GM21529 (cell line): ENCODE results near the gene PCSK6.

Source experiments
- ATAC-seq: cut with Tn5 transposase; IDR thresholded peaks from one replicate; pipeline ENCODE4 v1.9.1; 2021; ENCODE audit not compliant: unreplicated experiment

The PCSK6 gene

DNA sequence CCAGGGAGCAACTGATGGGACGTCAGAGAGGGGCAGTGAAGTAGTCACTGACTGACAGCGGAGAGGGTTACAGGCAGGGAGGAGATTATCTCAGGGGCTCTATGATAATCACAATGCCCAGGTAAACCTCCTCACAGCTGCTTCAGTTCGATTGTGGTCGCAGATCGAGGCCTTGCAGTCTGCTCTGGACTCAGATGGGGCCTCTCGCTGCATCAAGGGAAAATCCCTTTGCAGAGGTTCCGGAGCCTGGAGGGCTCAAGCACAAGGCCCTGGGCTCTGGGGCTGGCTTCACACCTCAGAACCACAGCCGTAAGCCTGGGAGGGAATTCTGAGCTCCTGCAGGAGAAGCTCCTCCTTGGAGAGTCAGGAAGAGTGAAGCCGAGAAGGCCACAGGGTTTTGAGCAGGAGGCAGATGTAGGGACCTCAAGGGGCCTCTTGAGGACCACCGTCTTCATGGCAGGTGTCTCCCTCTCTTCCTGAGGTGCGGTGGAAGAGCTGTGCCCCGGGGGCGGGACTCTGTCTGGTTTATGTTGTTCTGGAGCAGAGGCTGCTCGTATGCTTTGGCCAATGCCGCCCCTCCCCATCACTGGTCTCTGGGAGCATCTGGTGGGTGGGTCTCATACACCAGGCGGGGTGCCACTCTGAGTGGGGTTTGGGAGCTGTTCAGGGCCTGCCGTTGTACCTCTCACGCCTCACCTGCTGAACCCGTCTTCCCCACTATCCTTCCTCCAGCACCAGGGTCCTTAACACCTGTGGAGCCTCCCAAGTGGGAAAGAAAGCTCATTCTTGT, 175.0 kb downstream of the PCSK6 start:
- no peak for ATAC-seq

DNA sequence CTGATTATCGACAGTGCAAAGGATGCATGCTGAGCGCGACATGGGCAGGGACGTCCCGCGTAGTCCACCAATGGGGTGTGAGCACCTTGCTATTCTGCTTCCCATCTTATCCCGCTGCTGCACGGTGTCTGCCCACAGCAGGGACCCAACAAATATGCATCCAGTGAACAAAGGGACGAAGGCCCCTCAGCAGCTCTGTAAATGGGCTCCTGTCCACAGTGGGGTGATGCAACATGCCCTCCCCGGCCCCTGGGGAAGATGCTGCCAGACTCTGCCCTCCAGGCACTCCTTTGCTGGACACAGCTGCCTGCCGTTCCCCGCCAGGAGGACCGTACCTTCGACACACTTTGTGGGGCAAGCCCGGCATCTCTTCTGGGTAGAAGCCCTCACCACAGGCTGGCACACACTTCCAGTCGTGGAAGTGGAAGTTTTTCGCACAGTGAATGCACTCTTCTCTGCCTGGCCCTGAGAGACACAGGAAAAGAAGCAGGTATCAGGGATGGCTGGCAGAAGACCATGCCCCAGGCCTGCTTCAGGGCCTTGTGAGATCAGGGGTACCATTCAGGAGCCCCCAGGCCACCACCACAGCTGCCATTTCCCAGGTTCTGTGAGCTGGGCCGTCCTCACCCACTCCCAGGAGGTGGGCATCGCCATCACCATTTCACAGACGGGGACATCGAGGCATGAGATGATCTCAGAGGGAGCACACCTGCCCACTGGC, 176.3 kb downstream of the PCSK6 start:
- ATAC-seq, result no peak

DNA sequence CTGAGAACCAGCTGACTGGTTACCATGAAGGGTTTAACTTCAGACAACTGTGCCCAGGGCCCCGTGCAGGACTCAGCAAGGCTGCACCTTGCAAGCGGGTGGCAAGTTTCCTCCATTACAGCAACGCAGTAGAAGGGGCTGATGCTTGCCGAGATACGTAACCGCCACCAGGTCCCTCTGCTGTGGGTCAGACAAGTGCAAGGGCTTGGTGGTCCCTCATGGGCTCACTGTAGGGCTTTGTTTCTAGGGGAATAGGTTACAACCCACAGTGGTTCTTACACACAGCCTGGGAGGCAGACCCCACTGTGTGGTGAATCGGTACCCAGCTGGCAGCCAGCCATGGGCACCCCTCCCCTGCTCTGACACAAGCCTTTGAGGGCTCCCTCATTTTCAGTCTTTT, 179.0 kb downstream of the PCSK6 start:
- no peak for ATAC-seq

DNA sequence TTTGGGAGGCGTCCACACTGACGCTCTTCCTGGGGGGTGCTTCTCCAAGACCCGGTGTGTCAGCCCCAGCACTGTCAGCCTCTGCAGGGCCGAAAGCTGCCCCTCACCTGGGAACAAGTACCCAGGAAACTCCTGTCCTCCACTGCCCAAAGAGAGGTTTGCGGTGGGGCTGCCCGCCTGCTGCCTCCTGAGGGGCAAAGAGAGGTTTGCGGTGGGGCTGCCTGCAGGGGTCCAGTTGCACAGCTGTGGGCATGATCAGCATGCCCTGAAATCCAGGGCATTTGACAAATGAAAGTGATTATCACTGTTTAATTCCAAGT, 179.4 kb downstream of the PCSK6 start:
- no peak for ATAC-seq

DNA sequence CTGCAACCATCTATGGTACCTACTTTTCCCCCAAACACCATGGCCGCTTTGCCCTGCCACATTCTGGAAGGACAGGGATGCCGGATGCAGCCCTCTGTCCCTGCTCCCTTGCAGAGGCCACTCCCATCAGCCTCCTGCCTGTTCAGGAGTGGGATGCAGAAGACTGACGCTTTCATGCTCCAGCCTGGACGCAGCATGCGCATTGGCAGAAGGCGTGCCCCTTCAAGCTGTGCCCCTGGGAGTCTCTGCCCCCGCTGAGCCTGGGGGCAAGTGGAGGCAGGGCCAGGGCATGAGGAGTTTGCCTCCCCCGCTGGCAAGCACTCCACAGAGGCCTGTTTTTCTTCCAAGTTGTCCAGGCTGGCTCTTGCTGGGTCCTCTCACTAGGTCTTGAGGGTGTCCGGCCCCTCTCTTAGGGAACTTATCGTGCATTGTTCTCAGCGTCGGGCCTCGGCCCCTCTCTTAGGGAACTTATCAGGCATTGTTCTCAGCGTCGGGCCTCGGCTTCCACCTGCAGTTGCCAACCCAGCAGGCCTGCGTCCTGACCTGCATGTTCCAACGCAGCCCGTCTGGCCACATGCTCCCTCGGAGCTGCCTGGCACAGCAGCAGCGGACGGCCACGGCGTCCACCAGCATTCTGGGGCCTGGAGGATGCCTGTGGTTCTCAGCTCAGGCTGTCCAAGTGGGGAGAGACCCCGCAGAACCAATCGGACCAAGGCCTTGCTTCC, 179.9 kb downstream of the PCSK6 start:
- ATAC-seq, result no peak

DNA sequence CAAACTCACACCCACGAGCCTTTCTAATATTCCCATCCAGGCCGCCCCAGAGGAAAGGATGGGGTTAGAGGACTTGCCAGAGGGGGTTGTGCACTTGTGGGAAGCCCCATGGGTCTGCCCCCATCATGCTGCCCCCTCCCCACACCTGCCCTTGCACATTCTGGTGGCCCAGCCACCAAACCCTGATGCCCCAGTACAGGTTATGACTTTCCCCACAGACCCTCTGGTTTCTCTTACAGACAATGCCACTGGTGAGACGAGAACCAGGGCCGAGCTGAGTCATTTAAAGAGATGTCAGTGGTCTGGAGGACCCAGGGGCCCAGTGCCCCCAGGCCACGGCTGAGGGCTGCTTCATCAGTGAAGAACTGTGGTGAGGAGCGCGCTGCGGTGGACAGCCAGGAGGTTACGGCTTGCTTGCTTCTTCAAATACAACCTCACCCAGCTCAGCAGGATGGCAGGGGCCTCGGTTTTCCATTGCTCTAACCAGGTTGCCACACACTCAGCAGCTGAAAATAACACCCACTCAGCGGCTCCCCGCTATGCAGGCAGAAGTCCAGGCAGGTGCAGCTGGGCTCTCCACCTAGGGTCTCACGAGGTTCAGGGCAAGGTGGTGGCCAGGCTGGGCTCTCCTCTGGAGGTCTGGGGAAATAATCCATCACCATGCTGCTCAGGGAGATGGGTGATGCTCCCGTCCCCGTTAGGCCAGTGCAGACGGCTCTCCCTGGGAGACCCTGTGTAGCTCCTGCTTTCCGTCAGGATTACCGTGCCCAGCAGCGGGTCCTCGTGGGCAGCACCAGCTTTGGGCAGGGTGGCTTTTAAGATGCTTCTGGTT, 180.7 kb downstream of the PCSK6 start:
- ATAC-seq, result no peak

DNA sequence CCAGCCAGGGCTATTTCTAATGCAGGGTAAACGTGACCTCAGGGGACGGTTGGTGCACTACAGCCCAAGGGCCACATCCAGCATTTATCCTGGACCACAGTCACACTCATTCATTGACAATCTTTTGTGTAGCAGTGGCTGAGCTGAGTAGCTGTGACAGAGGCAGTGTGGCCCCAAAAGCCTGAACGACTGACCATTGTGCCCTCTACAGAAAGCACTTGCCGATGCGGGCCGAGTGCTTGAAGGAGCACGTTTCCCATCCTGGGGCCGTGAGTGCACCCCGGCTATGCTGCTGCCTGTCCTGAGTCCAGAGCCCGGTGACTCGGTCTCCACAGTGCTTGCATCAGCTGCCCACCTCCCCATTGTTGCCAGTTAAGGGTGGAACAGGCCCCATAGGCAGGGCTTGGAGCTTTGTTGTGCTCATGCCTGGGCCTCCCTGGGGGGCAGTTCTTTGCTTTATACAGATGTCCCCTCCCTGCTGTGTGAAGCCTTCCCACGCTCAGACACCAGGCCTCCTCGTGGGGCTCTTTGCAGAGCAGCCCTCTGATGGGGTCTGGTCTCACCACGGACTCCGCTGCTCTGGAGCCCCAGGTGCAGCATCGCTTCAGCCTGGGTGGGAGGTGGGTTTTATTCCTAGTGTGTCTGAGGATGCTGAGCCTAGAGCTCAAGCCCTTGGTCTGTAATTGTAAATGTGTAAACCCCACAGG, 181.5 kb downstream of the PCSK6 start:
- no peak for ATAC-seq

DNA sequence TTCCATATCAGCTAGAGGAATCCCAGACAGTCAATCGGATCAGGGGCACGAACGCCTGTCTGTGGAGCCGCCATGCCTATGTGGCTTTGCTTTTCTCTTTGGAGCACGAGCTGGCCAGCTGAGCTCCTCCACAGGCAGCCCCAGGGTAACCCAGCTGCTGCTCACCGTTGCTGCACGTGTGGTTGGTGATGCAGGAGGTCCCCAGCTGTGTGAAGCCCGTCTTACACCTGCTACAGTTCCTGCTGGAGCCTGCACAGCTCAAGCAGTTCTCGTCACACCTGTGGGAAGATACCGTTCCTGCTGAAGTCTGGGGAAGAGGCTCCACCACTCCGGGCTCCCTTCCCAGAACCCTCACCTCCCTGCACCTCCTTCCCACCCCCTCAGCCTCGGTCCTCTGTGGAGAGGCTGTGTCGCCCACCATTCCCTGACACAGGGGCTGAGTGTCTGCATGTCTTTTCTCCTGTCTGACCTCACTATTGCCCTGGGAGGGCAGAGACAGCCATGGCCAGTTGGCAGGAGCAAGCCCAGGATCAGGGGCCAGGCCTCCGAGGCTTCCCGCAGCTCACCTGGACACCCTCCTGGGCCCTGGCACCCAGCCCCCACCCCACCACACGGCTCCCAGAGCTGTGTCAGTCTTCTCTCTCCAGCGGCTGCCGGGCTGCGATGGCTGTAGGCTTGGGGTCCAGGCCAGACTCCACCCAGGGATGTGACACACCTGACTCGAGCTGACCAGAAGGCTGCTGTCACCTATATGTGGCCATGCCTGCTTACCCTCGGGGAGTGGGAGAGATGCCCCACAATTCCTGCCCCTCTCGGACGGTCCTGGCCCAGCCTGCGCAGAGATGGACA, 182.2 kb downstream of the PCSK6 start:
- ATAC-seq, result no peak

DNA sequence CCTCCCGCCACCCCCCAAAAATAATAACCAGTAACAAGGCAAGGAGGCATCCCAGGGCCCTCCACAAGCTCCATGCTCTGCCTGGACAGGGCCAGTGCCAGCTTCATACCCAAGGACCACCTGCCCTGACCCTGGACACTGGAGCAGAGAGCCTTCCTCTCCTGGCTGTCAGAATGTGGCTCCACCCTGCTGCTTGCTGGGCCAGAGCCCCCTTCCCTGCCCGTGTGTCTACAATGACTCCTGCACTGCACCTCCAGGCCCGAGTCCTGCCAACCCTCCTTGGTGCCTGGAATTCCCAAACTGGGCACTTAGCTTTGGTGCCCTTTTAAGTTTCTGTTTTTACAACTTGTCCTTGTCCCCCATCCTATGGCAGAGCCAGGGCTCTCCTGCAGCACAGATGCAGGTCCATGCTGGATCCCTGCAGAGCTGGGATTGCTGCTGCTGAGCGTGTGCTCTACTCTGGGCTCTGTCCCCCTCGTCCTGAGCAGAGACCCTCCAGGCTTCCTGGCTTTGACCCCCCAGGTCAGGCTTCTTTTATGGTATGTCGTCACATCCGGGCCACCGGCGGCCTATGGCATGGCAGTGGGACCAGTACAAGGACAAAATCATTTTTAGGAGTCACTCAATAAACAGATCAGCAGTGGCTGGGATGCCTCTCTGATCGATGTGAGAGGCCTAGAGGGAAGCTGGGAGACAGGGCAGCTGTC, 183.0 kb downstream of the PCSK6 start:
- no peak for ATAC-seq

DNA sequence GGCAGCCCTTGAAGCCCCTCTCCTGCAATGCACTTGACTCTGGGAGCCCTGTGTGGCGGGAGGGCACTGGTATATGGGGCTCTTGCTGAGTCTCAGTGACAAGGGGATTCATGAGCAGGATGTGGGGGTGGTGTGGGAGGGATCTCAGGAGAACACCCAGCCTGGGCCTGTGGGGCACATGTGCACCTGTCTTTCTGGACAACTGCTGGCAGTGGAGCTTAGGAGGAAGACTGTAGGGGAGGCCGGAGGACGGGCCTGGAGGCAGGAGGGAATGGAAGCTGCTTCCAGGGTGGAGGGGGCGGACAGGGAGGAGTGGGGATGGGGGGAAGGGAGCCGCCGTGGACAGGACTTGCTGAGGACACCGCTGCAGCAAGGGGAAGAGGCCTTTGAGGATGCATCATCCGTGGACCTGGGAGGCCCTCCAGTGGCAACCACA, 183.7 kb downstream of the PCSK6 start:
- no peak for ATAC-seq

DNA sequence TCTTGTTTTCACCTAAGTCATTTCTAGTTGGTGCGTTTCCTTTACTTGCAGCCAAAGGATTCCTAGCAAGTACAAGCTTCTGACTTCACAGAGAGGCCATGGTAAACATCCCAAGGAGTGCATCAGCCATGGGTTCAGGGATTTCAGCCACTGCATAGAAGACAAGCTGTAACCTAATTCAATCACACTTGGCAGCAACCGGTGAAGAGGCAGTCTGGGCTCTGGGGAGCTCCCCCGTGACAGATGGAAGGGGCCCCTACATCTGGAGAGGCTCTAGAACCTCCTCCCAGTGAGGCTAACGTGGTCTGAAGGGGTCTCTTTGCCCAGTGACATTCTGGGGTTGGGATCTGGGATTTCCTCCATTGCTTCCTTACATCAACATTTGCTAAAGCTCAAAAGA, 186.1 kb downstream of the PCSK6 start:
- no peak for ATAC-seq

DNA sequence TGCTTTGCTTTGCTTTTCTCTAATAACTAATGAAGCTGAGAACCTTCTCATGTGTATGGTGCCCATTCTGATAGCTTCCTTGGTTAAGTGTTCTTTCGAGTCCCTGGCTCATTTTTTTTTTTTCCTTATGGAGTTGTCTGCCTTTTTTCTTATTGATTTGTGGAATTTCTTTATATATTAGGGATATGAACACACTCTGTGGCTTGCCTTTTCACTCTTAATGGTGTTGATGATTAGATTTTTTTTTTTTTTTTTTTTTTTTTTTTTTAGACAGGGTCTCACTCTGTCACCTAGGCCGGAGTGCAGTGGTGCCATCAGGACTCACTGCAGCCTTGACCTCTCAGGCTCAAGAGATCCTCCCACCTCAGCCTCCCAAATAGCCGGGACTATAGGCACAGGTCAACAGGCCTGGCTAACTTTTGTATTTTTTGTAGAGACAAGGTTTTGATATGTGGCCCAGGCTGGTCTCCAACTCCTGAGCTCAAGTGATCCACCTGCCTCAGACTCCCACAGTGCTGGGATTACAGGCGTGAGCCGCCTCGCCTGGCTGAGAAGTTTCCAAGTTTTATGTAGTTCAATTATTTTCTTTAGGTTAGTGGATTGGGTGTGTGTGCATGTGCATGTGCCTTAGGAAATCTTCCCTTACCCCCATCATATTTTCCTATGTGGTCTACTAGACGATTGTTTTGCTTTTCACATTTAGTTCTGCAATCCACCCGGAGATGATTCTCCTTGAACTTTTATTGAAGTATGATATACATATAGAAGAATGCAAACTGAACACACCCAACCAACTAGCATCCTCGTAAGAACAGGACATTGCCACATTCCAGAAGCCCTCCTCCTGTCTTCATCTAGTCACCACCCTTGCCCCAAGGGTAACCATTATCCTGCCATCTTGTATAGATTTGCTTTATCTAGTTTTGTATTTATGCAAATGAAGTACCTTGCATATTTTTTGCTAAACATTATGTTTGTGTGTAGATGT, 192.8 kb downstream of the PCSK6 start:
- ATAC-seq, result no peak

DNA sequence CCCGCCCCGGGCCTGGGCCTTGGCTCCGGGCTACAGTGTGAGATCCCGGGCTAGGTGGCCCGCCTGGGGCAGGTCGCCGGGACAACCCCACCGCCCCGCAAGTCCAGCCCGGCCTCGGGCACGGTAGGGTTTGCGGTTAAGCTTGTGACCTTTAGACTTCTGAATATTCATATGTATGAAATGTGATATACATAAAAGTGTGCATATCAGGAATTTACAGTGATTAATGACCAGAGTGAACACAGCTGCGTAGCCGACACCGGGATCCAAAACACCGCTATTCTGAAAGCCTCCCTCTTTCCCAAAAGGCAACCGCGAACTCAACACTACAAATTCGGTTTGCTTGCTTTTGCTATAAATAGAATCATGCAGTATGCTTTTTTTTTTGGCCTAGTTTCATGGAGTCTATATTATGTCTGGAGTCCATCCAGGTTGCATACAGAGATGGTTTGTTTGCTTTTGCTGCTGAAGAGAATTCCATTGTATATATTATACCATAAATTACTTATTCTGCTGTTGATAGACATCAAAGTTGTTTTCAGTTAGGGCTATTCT, 193.8 kb downstream of the PCSK6 start:
- ATAC-seq, result no peak

DNA sequence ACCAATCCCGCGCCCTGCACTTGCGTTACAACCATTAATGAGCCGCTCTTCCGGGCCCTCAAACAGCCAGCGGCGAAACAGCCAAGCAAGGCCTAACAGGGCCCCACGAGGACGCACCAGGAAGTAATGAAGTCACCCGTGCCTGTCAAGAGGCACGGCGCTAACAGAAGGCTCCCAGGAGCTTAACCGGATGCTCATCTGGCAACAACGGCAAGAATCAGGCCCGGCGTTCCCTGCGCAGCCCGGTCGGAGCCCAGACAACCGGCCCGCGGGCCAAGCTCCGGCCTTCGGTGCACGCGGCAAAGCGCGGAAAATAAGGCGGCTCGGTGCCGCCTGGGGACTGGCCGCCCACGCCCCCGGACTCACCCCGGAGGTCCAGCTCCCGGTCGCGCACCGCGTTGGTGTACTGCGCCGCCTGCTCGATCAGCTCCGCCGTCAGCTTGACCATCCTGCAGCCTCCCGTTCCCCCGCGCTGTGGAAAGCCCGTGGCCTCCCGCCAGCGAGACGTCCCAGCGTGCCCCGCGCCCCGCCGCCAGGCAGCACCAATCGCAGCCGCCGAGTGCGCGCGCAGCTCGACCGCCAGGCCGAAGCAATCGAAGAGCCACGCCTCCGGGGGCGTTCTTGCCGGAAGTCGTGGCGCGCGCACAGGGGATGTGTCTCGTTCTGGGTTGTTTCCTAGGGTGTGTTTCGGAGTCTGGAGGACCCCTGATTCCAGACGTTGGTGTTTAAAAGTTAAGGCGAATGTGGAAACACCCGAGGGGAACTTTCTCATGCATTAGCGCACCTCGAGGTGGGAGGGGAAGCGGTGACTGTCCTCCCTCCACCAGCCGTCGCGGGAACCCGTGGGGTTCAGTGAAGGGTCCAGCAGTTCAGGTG, 194.5 kb downstream of the PCSK6 start, which contains the start of gene SNRPA1:
TSS of gene SNRPA1 (minus strand) at position 518 of the 876 bp plus-strand sequence. CDS start at position 448, 70 bp downstream.
- ATAC-seq, result peak; percentile 75

DNA sequence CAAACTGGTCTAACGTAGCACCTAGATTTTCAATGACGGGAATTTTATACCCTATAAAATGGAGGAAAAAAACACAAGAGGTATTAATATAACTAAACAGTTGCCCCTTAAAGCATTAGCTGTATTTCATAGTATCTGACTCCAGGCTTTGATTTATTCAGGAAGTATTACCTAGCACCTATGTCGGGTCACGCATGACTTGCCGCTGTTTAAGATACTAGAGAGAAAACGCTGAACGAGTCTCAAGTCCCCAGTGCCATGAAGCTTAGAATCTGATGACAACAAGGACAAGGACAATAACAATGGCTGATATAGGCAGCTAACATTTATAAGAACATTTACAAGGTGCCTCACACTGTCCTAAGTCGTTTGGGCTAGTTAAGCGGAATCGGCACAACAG, 196.4 kb downstream of the PCSK6 start:
- no peak for ATAC-seq

DNA sequence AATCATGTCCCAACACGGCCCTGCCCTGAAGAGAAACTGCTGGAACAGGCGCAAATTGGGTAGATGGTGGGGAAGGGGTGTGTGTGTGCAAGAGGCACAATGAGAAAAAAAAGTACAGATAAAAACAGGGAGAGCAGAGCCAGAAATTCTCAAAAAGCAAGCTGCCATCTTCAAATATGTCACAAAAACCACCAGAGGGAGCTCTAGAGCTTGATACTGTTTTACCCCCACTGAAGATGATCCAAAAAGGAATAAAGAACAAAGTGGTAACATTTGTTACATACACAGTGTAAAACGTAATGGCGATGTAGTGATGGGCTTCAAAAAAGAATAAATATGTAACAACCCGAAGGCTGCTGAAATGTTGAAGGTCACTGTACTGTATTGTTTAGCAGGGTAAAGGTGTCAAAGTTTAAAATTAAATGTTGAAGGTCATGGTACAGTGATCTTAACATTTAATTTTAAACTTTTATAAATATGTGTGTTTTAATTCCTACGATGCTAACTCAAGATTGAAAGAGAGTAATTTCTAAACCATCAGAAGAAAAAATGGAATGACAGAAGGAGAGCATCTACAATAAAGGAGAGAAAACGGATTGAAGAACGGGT, 200.5 kb downstream of the PCSK6 start:
- ATAC-seq, result no peak
